GM21390 (cell line): Measurements from ENCODE around the gene KIF16B.

Experiments
- ATAC-seq: cut with Tn5 transposase; IDR thresholded peaks from one replicate; pipeline ENCODE4 v1.9.1; 2021; ENCODE audit not compliant: unreplicated experiment

The KIF16B gene

DNA sequence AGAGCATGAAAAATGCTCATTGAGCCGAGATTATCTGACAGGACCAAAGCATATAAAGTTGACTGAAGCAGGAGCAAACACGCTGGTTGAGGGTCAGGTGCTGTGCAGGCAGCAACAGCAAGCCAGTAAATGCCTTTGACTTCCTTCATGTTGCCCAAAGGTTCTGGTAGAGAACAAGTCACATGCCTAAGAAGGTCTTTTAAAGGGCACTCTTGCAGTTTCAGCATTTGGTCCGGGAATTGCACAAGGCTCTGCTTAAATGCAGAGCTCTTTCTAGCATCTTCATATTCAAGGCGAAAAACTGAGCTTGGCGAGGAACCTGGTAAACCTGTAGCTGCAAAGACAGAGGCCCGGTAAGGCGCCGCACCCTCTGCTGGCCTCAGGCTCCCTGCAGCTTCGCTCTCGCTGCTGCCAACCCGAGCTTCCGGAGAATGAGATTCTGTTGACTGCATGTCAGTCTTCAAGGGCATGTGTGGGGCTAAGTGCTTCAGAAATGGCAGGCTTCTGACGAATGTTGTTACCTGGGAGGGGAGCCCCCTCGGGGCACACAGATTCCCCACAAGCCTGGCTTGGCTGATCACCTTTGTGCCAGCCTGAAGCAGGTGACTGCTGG lies 205.2 kb downstream of the KIF16B start:
- ATAC-seq, result no peak

DNA sequence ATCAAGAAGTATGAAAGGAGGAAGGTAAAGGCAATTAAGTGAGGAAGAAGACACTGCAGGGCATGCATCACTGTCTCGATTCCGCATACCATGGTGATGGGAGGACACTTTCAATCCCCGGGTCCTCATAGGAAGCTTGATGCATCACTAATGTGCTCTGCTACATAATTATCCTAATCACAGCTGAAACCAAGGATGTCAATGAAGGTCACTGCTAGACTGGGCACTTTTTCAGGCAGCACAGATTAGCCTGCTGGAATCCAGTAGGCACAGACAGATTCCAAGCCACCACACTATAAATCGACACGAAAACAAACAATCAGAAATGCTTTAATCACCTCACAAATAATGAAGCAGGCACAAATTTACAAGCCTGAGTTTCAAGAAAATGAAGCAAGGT lies 206.7 kb downstream of the KIF16B start:
- no peak for ATAC-seq

DNA sequence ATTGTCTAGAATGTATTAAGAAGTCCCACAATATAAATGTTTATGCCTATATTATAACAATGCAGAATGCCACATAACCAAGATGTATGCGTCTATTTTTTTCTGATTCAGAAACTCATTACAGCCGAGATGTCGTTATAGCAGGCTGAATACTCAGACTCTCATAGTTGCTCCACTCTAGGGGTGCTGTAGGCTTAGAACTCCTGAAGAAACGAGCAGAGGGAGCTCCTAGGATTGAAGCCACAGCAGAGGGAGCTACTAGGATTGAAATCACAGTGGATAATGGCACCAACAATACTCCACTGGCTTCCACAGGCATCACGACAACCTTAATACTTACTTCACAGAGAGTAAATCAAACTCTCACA lies 208.9 kb downstream of the KIF16B start:
- ATAC-seq, result no peak

DNA sequence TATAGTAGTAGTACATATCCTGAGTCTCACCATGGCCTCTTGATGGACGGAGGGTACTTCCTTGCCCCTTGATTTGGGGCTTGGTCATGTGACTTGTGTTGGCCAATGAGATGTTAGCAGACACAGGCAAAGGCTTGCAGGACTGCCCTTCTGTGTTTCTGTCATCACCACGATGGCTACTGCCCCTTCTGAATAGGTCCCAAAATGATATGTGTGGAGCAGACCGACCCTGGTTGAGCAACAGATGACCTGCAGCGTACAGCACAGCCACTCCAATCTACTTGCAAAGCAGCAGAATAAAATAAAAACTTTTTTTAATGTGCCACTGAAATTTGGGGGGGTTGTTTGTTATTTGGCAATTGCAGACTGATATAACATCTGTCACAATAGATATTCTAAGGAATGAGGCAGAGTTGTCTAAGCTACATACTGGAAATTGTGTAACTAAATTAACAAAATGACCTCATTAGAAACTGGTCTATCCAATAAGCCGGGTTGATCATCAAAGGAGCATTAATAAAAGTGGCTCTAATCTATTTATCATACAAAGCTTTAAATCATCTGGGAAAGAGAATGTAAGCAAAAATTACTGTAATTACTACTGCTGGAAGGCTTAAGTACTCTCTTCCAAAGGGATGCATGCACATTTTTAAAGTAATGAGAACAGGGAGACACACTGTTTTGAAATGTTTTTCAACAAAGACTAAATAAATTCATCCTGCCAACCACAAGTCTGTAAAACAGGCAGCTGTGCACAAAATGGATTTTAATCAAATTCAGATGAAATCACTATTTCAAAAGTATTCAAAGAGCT lies 209.5 kb downstream of the KIF16B start:
- ATAC-seq, result no peak

DNA sequence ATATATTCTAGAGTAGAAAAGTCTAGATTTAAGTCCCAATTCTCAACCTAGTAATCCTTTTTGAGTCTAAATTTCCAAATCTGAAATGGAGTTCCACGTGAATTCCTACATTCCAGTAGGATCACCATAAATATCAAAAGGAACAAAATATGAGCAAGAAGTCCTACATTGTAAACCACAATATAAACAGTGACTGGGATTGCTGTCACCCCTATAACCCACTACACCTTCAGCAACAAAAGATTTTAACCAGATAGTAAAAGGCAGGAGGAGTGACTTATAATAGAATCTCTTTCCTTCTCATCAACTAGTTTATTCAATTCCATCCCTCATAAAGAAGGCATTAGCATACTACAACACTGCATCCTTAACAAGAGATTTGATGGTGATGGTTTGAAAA lies 210.6 kb downstream of the KIF16B start:
- ATAC-seq, result no peak

DNA sequence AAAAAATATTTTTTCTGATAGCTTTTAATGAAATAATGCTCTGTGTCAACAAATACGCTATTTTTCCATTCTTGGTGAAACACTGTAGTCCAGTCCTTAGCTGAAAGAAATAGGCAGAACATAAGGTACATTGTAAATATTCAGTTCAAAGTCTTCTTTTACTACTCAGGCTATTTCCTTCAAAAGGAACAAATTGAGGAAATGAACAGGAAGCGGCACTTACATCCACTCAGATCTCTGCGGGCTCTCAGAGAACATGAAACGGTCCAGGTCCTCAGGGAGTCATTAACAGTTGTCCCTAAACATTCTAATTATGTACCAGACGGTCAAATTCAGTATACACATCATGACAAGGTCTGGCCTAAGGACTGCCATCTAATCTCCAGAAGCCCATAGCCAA lies 212.6 kb downstream of the KIF16B start:
- ATAC-seq, result no peak

DNA sequence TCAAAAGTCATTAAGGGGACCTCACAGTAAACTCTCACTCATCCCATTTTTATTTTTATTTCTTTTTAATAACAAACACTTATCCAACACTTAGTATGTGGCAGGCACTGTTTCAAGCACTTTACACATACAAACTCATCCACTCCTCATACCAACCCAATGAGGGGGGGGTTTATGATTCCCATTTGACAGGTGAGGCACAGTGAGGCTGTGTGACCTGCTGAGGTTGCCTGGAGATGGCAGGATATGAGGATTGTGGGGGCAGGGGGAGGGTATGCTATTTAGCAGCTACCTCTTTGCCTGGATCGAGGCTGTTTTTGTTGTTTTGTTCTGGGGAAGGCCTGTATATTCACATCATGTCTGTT lies 219.8 kb downstream of the KIF16B start:
- ATAC-seq, result no peak

DNA sequence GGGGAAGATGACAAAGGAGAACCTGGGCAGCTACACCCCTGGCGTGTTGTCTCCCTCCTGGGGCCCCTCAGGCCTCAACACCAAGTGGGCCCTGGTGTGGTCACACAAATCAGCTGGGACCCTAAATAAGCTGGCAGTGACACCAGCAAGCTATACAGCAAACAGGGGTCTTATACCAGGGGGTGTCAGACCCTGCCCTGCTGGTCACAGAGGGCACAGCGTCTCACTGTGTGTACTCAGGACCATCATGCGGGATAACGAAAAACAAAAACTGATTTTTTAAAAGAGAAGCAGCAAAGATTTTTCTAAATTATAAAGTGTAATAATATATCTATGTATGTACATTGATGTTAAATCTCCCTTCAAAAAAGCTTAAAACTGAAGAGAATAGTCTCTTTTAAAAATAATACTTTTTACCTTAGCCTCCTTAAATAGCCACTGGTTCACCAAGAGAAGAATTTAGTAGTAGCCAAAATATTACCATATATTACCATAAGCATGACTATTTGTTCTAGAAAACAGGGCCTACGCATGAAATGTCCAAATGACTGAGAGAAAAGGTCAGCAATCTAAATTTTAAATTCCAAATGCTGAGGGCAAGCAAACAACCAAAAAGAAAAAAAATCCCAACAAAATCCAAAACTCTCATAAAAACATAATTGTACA lies 220.4 kb downstream of the KIF16B start:
- ATAC-seq, result no peak

DNA sequence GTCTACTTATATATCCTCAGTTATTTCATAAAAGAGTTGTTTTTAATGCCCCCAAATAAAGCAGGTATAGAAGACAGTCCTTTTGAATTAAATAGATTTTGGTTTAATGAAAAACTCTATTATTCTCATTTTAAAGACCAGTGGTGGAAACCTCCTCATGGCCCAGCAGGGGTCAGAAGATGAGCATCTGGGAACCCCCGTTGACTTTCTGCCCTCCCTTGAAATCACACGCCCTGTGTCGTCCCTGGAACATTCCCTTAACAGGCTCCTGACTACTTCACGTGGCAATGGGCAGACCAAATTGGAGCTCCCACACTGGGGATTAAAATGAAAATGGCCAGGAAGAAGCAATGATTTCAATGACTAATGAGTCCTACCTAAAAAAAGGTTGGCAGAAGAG lies 220.9 kb downstream of the KIF16B start:
- ATAC-seq, result no peak

DNA sequence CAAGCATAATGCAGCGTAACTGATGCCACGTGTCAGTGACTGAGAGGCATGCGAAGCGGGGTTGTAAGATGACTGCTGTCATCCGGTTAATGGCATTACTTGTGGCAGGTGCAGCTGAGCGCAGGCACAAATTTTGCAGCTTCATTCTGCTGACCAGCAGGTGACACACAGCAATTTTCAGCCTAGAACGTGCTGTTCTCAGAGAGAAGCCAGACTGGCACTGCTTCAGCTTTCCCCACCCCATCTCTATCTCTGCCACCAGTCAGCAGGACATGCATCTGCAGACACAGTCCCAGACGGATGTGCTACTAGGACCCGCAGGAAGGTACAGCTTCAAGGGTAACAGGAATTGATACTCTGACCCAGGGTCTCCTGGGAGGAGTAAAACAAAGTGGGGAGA lies 221.8 kb downstream of the KIF16B start:
- no peak for ATAC-seq

DNA sequence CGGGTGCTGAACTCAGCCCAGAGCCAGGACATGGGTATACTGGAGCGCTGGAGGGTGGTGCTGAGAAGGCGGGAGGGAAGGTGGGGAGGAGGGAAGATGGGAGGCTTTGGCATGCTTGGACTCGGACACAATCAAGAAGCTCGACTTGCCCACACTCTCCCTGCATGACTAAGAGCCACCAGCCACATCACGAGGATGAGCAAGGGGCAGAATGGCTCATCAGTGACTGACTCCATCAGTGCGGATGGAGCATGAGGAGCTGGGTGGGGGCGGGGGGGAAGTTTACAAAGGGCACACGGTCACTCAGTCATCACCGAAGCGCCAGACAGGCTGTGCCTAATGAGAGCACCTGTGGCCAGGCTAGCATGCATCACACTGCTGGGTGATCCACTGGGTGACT lies 222.8 kb downstream of the KIF16B start:
- no peak for ATAC-seq

DNA sequence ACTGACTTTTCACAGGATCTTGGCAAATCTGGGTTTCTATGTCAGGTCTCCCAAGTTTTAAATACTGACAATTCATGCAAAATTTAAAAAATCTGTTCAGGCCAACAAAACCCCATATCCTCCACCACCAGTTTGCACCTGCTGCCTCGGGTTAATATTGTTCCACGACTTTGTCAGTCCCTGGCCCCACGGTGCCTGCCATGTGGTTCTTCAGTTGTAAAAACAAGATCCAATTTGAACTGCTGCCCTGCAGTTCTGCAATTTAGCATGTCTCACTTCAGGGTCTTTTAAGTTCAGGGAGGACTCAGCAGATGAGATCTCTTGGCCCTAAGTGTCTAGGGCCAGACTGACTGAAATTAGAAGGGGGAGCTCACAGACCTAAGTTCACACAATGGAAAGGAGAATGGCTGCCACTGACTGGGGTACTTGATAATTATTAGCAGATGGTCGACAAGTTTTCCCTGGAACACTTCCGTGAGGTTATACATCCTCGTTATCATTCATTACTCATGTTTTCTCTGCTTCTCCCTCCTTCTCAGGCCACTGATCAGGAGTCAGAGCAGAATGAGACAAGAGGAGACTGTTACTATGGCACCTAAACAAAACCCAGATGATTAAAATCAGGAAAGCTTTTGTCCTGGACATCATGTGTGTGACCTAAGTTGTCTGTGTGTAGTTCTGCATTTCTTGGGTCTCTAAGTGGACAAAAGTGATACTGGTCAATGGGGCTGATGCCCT lies 223.6 kb downstream of the KIF16B start:
- ATAC-seq, result no peak

DNA sequence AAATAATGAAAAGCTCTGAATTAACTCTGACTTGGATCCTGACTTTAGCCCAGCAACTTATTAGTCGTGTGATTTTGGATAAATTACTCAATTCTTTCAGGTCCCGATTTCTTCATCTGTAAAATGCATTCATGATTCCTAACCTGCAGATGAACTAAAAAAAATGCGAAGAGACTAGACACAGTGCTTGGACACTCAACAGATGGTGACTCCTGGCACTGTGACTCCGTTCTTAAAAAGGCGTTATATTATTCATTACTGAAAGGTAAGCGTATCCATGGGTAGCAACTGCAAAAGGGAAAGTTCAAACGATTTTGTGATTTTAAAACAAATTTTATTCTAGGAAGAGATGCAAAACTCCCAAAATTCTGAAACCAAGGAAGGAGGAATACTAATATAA lies 226.3 kb downstream of the KIF16B start:
- ATAC-seq, result no peak

DNA sequence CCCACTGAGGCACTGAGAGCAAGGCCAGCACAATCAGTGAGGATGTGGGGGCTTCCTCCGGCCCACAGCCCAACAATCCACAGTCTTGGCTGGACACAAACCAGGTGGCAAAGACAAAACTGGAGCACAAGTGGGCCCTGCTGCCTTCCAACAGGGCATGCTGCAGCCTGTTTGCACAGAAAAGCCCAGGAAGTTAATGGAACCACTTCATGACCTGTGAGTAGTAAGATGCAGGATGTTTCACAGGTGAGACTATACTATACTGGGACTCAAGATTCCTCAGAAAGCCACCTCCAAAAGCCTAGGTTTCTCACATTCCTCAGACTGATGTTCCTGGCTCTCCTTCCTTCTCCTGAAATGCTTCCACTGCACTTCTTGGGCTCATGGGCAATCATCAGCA lies 235.5 kb downstream of the KIF16B start:
- no peak for ATAC-seq

DNA sequence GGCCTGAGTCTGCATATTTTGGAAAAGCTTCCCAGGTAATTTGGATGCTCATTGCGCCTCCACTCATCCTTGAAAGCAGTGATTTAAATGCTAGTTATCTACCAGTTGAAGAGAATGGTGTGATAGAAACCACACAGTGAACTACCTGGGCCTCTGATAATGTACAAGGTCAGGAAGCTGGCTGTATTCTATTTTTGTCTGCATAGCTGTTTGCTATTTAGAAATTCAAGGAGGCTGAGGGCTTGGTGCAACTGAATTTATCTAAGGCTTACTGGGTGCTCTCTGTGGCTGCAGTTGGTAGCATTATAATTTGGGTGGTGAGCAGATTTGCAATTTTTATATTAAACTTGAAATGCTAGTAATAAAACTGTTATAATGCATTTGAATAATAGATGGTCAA lies 245.6 kb downstream of the KIF16B start:
- no peak for ATAC-seq

DNA sequence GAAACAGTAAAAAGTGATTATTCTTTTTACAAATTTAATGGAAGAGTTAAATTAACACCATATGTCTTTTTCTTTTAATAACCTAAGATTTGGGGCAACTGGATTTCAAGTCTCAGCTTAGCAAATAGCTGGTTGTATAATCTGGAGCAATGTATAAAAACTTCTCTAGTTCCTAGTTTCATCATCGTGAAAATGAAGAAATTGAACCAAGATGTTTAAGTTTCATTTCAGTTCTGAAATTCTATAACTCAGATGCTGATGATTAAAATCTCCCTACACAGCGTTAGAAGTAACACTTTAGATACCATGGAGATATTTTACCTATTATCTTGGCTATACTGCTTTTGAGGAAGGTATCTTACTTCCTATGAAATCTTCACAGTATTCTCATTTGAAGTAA lies 252.0 kb downstream of the KIF16B start:
- no peak for ATAC-seq

DNA sequence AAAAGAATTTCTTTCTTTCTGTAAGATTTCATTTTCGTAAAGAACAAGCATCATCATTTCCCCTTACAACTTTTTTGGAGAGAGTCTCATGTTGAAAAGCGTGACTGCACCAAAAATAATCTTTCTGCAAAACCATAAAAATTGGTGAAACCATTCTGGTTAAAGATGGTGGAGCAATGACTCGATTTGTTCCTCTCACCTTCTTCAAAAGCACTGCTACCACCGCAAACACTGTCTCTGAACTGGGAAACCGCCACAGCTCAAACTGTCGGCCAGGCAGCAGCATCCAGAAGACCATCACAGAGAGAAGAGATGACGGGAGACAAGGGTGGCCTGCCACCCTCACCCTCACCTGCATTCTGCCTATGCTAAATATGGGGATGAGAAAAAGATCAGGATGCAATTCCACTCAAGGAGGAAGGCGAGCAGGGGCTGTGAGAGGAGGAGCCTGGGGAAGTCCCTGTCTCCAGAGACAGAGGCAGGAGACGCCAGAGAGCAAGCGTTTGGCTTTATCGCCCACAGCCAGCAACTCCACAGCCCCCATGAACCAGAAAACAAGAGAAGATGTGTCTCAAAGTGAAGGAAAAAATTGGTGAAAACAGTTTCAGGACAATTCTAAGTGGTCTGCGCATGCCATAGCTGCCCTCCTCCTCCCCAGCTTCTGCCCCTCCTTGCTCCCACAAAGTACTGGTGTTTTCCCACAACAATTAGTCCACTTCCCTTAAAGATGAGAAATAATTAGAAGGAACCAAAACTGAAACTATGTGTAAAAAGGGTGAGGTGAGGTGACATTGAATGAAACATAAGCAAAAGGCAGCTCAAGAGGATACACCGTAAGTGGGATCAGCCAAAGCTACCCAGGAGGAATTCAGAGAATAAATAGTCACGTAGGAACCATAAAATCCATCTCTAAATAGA lies 255.5 kb downstream of the KIF16B start:
- no peak for ATAC-seq

DNA sequence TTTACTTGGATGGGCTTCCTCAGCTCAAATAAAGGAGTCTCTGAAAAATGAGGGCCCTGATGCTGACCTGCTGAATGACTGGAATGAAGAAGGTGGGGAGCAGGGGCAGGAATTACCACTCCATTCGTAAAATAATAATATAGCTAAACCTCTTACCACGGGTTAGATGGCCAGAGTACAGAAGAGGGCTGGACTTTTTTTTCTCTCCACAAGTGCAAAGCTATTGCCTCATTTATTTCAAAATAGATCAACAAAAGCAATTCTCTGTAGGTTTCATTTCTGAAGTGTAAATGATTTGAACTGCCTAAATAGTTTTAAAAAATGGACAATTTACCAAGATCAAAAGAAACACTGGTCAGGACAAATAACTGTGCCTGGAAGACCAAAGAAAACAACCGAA lies 256.7 kb downstream of the KIF16B start:
- no peak for ATAC-seq

DNA sequence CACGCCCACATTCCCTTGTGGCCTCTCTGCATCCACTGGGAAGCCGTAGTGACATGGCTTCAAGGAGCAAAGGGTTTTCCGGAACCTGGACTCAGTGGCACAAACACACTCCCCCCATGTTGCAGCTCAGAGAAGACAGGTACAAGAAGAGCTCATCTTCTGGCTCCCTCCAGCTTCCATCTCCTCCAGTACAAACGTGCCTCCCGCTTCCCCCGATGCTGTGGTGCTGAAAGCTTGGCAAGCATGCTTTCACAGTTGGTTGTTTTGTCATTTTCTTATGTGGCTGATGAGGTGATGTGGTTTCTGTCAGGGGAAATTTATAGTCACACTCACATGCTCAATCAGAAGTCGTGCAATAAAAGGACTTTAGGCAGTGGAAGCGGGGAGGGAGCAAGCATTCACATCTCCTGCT lies 258.5 kb downstream of the KIF16B start:
- peak; percentile 12 for ATAC-seq

DNA sequence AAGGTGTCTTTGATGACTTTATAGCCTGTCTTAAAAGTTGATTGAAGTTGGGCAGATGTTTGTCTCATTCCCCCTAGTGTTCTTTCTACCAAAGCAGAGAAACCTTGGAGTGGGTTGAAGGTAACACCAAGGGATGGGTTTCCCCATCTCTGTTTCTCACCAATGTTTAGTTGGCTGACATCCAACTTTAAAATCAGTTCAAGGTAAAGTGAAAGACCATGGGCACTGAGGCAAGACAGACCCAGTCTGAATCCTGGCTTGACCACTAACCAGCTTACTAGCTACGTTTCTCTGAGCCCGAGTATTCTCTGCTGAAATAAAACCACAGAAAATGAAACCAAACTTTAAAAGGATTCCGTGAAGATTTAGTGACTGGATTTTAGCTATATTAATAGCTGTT lies 258.9 kb downstream of the KIF16B start:
- ATAC-seq, result peak; percentile 58

DNA sequence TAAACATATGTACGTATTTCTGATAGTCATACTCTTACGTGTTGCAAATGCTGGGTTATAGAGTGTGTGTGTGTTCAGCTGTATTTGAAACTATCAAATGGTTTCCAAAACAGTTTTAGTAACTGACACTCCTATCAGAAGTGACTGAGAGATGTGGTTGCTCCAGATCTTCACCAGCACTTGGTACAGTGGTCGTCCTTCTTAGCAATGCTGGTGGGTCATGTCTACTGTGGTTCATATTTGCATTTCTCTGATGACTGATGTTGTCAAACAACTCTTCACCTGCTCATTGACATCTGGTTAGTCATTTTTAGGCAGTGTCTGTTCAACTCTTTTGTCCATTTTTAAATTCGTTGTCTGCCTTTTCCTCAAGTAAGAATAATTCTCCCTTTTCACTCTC lies 259.3 kb downstream of the KIF16B start:
- ATAC-seq, result no peak
